Ishikawa (cell line): ENCODE data around the gene GNB5.

Source experiments
- TCF12 ChIP-seq: IDR thresholded peaks from 2 replicates; pipeline ENCODE4 v1.6.1; 2012; ENCODE audit warnings: low read depth
- YY1 ChIP-seq: IDR thresholded peaks from 2 replicates; pipeline ENCODE4 v1.6.1; 2012; ENCODE audit warnings: low read depth

DNA sequence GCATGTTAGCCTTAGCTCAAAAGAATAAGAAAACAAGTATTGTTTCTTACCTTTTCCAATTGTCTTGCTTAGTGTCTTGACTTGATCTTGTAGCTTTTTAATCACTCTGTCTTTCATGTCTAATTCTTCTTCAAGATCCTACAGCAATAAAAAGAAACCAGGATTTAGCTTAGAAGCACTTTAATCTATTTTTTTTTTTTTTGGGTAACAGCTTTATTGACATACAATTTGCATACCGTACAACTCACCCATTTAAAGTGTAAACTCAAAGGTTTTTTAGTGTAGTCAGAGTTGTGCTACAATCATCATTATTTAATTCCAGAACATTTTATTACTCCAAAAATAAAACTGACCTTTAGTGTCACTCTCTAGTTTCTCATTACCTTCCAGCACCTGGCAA, 23.4 kb upstream of the GNB5 start:
- TF ChIP-seq TCF12 = no peak
- no peak for TF ChIP-seq YY1
